Measurements from ENCODE around the gene GLB1L2. TPM values are rescaled to one million over a fixed set of nuclear protein-coding genes. Genes with fewer than 3 reads are reported as not detected.
A peak's percentile ranks its signal among the peaks of the same experiment; 100 is the strongest.

GLB1L2 gene
- total RNA-seq, 4 donors from 2014 or later = 7.1 to 13.1 (median 10.5) TPM

GRCh38 chr11:134346101-134346975 lies 14.6 kb downstream of the GLB1L2 start:
- peaks cover 0 to 4% (median 0%) of the 10 kb centered on the region in 4 donors for H3K27me3 ChIP-seq
- peak; percentile 87 for DNase-seq (ENCODE audit: extremely low spot score)

GRCh38 chr11:134346976-134347350 lies 15.2 kb downstream of the GLB1L2 start:
- WGBS = 71% methylated on average over 3 of the region's 5 CpGs
- H3K27me3 ChIP-seq = peaks cover 0 to 4% (median 0%) of the 10 kb centered on the region in 4 donors
- H3K4me3 ChIP-seq = no peak overlapping the region
- no peaks in the 10 kb centered on the region for H3K36me3 ChIP-seq
- H3K27ac ChIP-seq (replicated peaks in 1 of 4) = no peak overlapping the region
- DNase-seq (ENCODE audit: extremely low spot score) = peak; percentile 74
- intact Hi-C loops (cut with DNase I) = no loop called here
- TF ChIP-seq POLR2AphosphoS5 (IDR thresholded peaks at IDR 0.05) = no peak
- TF ChIP-seq EP300 (IDR thresholded peaks at IDR 0.05) = no peak
- no peak for TF ChIP-seq CTCF (IDR thresholded peaks at IDR 0.05)
- H3K4me1 ChIP-seq = no peaks in the 10 kb centered on the region
- H3K9me3 ChIP-seq = no peaks in the 10 kb centered on the region

More at GRCh38 chr11:134346101-134346975, 14.6 kb downstream of the GLB1L2 start:
- no peak overlapping the region for H3K4me3 ChIP-seq
- 86% methylated on average over 22 of the region's 22 CpGs for WGBS
- intact Hi-C loops (cut with DNase I) = no loop called here
- no peaks in the 10 kb centered on the region for H3K36me3 ChIP-seq
- H3K9me3 ChIP-seq = no peaks in the 10 kb centered on the region
- no peaks in the 10 kb centered on the region for H3K4me1 ChIP-seq
- no peak overlapping the region for H3K27ac ChIP-seq (replicated peaks in 1 of 4)
- TF ChIP-seq POLR2A (IDR thresholded peaks at IDR 0.05; ENCODE audit: low read depth) (no peak), POLR2AphosphoS5 (IDR thresholded peaks at IDR 0.05) (no peak), EP300 (IDR thresholded peaks at IDR 0.05) (no peak), CTCF (IDR thresholded peaks at IDR 0.05) (no peak)

- no peak overlapping the region for H3K27ac ChIP-seq (replicated peaks in 1 of 4)
- H3K4me1 ChIP-seq = no peaks in the 10 kb centered on the region
- TF ChIP-seq EP300 (IDR thresholded peaks at IDR 0.05) (no peak), POLR2AphosphoS5 (IDR thresholded peaks at IDR 0.05) (no peak), CTCF (IDR thresholded peaks at IDR 0.05) (no peak), POLR2A (IDR thresholded peaks at IDR 0.05; ENCODE audit: low read depth) (no peak)
- DNase-seq (ENCODE audit: extremely low spot score) = no peak
- peaks cover 0 to 4% (median 0%) of the 10 kb centered on the region in 4 donors for H3K27me3 ChIP-seq
- intact Hi-C loops (cut with DNase I) = no loop called here
- H3K36me3 ChIP-seq = no peaks in the 10 kb centered on the region
- H3K4me3 ChIP-seq = no peak overlapping the region
- WGBS = 79% methylated on average over 8 of the region's 10 CpGs
- H3K9me3 ChIP-seq = no peaks in the 10 kb centered on the region
Measured at GRCh38 chr11:134347441-134347840, 15.7 kb downstream of the GLB1L2 start.

- Histone ChIP-seq H3K36me3 (no peaks in the 10 kb centered on the region), H3K4me3 (no peak overlapping the region), H3K9me3 (no peaks in the 10 kb centered on the region), H3K4me1 (no peaks in the 10 kb centered on the region), H3K27me3 (peaks cover 0 to 4% (median 0%) of the 10 kb centered on the region in 4 donors), H3K27ac (replicated peaks in 1 of 4) (no peak overlapping the region)
- DNase-seq (ENCODE audit: extremely low spot score) = no peak
- intact Hi-C loops (cut with DNase I) = no loop called here
- 72% methylated on average over 6 of the region's 6 CpGs for WGBS
- TF ChIP-seq POLR2AphosphoS5 (IDR thresholded peaks at IDR 0.05) (no peak), POLR2A (IDR thresholded peaks at IDR 0.05; ENCODE audit: low read depth) (no peak), EP300 (IDR thresholded peaks at IDR 0.05) (no peak), CTCF (IDR thresholded peaks at IDR 0.05) (no peak)
Measured at GRCh38 chr11:134349109-134349801, 17.5 kb downstream of the GLB1L2 start.

Measured in esophagus muscularis mucosa (tissue), 4 donors.